Non-pigmented ciliary epithelial cell (primary cell): ENCODE results near the gene COL8A1.
"Not testable (repeated sequence)": the region's sequence is repeated elsewhere in the genome, so short reads cannot be mapped to it uniquely, and the experiment has no call there.

Experiments used
- DNase-seq: peaks from one replicate; pipeline ENCODE4 v3.0.0-alpha.2; 2010; ENCODE audit warnings: low read depth

Gene COL8A1

GRCh38 chr3:99805160-99805559 lies 166.8 kb downstream of the COL8A1 start:
- no peak for DNase-seq

- peak; percentile 73 for DNase-seq
These were observed 169.9 kb downstream of the COL8A1 start for GRCh38 chr3:99808163-99808794.

DNA sequence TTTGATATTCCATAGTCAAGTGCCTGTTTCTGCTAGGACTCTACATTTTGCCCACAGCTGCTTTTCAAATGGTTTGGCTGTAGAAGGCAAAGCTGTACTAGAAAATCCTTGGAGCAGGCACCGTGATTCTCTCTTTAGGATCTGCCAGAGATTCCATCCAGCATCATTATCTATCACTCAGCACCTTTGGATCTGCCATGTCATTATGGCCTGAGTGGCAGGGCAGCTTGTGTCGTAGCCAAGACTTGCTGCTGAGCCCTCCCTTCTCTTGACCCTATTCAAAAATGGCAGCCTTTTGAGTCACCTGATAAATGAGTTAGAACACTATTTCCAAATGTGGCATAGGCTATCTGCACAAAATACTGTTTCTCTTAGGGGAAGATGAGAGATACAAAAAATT lies 171.2 kb downstream of the COL8A1 start:
- DNase-seq: no peak

GRCh38 chr3:99810403-99810802 lies 172.0 kb downstream of the COL8A1 start:
- DNase-seq: no peak

DNA sequence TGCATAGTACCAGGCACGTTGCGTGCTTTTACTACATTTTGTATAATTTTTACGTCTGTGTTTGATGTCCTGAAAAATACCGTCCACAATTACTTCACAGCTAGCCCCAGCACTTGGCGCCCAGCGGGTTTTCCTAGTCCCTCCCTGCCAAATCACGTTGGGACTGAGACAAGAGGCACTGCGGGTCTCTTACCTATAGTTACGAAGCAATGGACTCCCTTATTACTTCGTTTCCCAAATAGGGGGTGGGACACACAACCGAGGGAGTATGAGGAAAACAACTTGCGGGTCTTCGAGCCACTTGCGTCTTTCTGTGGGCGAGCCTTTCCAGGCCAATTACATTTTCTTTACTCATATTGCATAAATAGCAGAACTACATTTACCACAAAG lies 178.6 kb downstream of the COL8A1 start:
- no peak for DNase-seq

GRCh38 chr3:99817437-99818240 lies 179.2 kb downstream of the COL8A1 start, which contains the start of gene CMSS1:
TSS of gene CMSS1 (plus strand) at chr3:99817862.
- DNase-seq: peak; percentile 58

GRCh38 chr3:99818818-99819217 lies 180.4 kb downstream of the COL8A1 start:
- no peak for DNase-seq

DNA sequence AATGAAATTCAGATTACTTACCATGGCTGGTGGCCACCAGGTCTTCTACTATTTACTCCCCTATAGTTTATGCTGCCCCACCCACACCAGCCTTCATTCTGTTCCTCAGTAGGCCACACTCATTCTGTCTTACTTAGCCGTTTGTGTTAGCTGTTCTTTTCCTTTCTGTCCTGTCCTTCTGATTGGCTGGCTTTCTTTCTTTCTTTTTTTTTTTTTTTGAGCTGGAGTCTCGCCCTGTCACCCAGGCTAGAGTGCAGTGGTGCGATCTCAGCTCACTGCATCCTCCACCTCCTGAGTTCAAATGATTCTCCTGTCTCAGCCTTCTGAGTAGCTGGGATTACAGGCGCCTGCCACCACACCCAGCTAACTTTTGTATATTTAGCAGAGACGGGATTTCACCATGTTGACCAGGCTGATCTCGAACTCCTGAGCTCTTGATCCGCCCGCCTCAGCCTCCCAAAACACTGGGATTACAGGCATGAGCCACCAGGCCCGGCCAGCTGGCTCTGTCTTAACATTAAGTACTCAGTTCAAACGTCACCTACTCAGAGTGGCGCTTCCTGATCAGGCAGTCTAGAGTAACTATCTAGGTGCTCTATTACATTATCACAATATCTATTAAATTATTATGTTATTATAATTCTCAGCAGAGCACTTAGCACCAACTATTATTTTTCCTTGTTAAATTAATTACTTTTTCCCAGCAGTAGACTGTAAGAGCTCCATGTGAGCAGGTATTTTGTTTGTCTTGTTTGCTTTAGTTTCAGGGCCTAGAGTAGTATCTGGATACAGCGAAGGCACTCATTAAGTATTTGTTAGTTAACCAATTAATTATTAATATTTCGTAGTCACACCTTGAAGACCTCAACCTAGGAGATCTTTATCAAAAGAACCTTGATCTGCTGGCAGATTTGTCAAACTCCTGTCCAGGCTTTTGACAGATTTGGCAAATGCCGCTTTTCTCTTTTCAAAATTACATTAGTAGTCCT lies 185.6 kb downstream of the COL8A1 start:
- DNase-seq: no peak

DNA sequence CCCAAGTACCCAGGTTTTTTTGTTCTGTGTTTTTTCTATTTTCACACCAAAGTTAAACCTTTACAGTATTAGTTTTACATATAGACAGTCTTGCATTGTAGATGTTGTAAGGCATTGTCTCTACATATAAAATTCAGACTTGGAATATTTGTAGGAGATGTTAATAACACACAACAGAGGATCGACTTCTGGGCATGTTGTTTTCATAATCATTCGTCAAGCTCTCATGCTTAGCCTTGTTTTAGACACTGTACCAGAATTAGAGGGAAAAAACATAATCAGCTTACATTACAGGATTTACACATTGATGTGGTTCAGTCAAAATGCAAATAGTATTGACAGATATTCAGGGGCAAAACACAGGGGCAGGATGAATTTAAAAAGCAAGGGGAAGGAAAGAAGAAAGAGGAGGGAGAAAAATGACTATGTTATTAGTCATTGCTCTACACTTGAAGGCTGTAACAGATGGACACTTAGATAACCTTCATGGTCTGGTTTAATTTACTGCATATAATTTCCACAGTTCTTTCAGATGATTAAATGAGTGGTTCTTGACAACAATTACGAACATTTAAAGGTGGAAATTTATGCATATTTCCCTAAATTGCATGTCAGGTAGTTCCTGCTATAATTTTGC lies 186.7 kb downstream of the COL8A1 start:
- DNase-seq: no peak

DNA sequence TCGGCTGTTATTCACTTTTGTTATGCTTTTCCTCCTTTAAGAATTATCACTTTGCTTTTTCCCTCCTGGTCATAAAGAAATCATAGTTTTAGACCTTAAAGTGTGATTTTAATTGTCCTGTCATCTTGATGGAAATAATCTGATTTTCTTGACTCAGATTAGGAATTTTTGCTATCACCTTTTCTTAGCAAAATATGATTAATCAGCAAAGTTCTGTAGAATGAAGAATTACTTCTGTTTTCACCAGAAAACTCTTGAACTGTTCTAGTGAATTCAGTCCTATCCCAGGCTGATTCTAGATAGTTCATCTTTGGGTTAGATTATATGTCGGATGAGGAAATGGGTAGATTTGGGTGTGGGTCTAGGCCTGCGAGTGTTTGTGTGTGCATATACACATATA lies 191.4 kb downstream of the COL8A1 start:
- DNase-seq: no peak

GRCh38 chr3:99833617-99834205 lies 195.3 kb downstream of the COL8A1 start:
- no peak for DNase-seq

DNA sequence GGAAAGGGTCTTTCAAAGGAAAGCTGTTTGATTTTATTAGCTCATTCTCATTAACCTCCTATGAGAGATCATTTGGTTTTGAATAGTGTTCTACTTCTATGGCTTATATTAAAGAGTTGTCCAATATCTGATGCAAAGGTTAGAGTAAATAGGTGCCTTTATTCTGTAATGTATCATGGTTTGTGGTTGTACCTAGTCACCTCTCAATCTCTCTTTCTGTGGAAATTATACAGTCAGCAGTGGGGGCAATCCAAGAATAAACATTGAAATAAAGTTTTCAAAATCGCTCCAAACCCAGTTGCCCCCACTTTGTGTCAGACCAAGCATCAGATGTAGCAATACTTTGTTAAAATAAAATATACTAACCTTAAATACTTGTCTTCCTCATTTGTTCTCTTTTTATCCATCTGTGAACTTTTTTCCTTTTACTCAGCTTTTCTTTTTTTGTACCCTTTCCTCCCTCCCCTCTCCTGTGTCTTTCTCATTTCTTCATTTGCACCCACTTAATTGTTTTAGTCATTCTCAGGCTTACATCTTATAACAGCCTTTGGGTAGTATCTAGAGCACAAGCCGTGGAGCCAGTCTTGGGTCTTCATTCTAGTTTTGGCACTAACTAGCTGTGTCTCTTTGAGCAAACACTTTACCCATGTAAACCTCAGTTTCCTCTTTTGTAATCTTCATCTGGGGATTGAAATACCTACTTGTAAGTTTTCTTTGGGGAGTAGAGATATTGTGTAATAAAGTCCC lies 196.0 kb downstream of the COL8A1 start:
- no peak for DNase-seq

- DNase-seq: no peak
These were observed 198.3 kb downstream of the COL8A1 start for GRCh38 chr3:99836681-99837080.

DNA sequence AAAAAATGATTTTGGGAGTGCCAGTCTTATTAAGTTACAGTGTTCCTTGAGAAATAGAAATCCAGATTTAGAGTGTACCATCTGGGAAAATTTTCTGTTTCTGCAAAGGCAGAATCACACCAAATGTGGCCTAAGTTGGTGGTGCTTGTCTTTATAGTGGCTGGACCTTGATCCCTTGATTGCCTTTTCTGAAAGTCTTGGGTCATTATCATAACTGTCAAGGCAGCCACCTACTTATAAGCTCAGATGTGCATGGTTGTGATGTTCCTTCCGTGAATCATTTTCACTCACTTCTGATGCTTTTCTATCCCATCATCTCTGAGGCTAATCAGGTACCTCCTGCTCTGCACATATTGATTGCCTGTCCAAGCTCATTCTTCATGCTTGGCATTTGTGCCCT lies 199.3 kb downstream of the COL8A1 start:
- no peak for DNase-seq

DNA sequence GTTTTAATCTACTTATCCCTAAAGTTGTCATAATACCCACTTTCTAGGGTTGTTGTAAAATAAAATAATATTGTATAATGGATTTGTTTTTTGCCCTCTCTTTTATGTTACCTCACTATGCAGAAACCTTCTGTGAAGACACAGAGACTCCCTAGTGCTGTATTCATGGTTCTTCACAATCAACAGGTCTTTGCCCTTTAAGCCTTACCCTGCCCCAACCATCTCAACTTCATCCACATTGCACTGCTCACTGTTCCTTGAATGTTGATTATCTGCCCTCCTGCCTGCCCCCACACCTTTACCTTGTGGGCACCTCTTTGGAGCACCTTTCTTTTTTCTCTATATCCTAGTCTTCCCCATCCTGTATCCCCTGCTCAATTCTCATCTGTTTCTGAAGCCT lies 200.4 kb downstream of the COL8A1 start:
- DNase-seq: no peak

GRCh38 chr3:99839613-99840012 lies 201.2 kb downstream of the COL8A1 start:
- no peak for DNase-seq

DNA sequence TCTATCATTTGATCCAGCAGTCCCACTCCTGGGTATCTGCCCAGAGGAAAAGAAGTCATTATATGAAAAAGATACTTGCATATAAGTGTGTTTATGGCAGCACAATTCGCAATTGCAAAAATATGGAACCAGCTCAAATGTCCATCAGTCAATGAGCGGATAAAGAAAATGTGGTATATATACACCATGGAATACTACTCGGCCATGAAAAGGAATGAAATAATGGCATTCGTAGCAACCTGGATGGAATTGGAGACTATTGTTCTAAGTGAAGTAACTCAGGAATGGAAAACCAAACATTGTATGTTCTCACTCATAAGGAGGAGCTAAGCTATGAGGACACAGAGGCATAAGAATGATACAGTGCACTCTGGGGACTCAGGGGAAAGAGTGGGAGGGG lies 203.6 kb downstream of the COL8A1 start:
- not testable (repeated sequence) for DNase-seq

GRCh38 chr3:99842826-99843589 lies 204.6 kb downstream of the COL8A1 start:
- DNase-seq: no peak

DNA sequence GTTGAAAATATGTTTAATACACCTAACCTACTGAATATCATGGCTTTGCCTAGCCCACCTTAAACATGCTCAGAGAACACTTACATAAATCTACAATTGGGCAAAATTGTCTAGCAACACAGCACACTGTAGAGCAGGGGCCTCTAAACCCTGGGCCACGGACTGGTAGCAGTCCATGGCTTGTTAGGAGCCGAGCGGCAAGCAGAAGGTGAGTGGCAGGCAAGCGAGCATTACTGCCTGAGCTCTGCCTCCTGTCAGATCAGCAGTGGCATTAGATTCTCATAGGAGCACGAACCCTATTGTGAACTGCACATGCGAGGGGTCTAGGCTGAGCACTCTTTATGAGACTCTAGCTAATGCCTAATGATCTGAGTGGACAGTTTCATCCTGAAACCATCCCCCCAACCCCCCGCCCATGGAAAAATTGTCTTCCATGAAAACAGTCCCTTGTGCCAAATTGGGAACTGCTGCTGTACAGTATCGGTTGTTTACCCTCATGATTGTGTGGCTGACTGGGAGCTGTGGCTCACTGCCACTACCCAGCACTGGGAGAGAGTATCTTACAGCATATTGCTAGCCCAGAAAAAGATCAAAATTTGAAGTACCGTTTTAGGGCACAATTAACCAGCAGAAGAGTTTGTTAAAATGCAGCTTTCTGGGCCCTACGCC lies 205.3 kb downstream of the COL8A1 start:
- DNase-seq: no peak

GRCh38 chr3:99845331-99845730 lies 206.9 kb downstream of the COL8A1 start:
- no peak for DNase-seq
